HEK293 (cell line): ENCODE measurements around the gene MMP12.

Source experiments
- CTCF ChIA-PET: fragments of 350-600 bp; formaldehyde crosslinking; extraction: SDS; loops from one replicate; lab custom pipeline; 2021; ENCODE audit warnings: antibody characterized with exemption; lab: Yijun Ruan, JAX
- POLR2A ChIA-PET: fragments of 300-600 bp; formaldehyde crosslinking; extraction: SDS; loops from one replicate; lab custom pipeline; 2020; ENCODE audit warnings: antibody characterized with exemption, inconsistent platforms; lab: Yijun Ruan, JAX
- H3K27ac ChIP-seq: fragments of 200-500 bp; sonication (Bioruptor generic); 2 replicates; pipeline ENCODE4 v1.5.1; 2014; ENCODE audit warnings: low read depth, low read length, control low read depth, inconsistent platforms; ENCODE audit errors: extremely low read depth
- H3K36me3 ChIP-seq, 2 experiments: fragments of 200-500 bp in 1 of 2; sonication (Bioruptor generic) in 1 of 2; 1 replicate in 1 of 2; 2 replicates in 1 of 2; pipeline ENCODE4 v1.5.1; 2014 to 2017; ENCODE audit warnings: inconsistent platforms in 2 of 2, low read length in 2 of 2; ENCODE audit not compliant: control insufficient read depth in 2 of 2, insufficient read depth in 1 of 2
- H3K4me1 ChIP-seq: fragments of 200-500 bp; sonication (Bioruptor generic); 2 replicates; pipeline ENCODE4 v1.5.1; 2014; ENCODE audit warnings: mild to moderate bottlenecking, low read length, inconsistent platforms; ENCODE audit not compliant: control insufficient read depth, insufficient read depth
- H3K4me3 ChIP-seq: 2 replicates; pipeline ENCODE4 v1.5.1; 2011; ENCODE audit warnings: low read depth, mild to moderate bottlenecking, control low read depth, low read length, moderate library complexity
- H3K9me3 ChIP-seq: fragments of 200-500 bp; sonication (Bioruptor generic); 2 replicates; pipeline ENCODE4 v1.5.1; 2014; ENCODE audit warnings: low read depth, low read length, inconsistent platforms; ENCODE audit not compliant: control insufficient read depth, insufficient read depth
- KLF9 ChIP-seq: fragments of 450-650 bp; formaldehyde crosslinking; IDR thresholded peaks from 2 replicates; pipeline ENCODE4 v1.5.1; 2016; ENCODE audit warnings: missing biosample characterization, missing genetic modification characterization, low read depth
- SALL2 ChIP-seq: fragments of 450-650 bp; formaldehyde crosslinking; IDR thresholded peaks from 2 replicates; pipeline ENCODE4 v1.5.0; 2017; ENCODE audit warnings: missing biosample characterization, mild to moderate bottlenecking, missing genetic modification characterization, borderline replicate concordance
- SCRT1 ChIP-seq: fragments of 450-650 bp; formaldehyde crosslinking; IDR thresholded peaks from 2 replicates; pipeline ENCODE4 v1.5.1; 2016; ENCODE audit warnings: missing biosample characterization, missing genetic modification characterization, borderline replicate concordance
- TCF7L2 ChIP-seq: IDR thresholded peaks from 2 replicates; pipeline ENCODE4 v1.6.1; 2011; ENCODE audit warnings: low read depth, mild to moderate bottlenecking, inconsistent platforms, low read length, moderate library complexity, borderline replicate concordance
- ZBTB48 ChIP-seq: fragments of 450-650 bp; formaldehyde crosslinking; IDR thresholded peaks from 2 replicates; pipeline ENCODE4 v1.5.1; 2016; ENCODE audit warnings: missing biosample characterization, missing genetic modification characterization
- ZNF112 ChIP-seq: fragments of 450-650 bp; formaldehyde crosslinking; IDR thresholded peaks from 2 replicates; pipeline ENCODE4 v1.5.0; 2017; ENCODE audit warnings: missing biosample characterization, missing genetic modification characterization
- ZNF221 ChIP-seq: fragments of 450-650 bp; formaldehyde crosslinking; IDR thresholded peaks from 2 replicates; pipeline ENCODE4 v1.5.1; 2017; ENCODE audit warnings: missing biosample characterization, missing genetic modification characterization, borderline replicate concordance
- ZNF280C ChIP-seq: fragments of 450-650 bp; formaldehyde crosslinking; IDR thresholded peaks from 2 replicates; pipeline ENCODE4 v1.5.1; 2016; ENCODE audit warnings: missing biosample characterization, missing genetic modification characterization
- ZNF48 ChIP-seq: fragments of 450-650 bp; formaldehyde crosslinking; IDR thresholded peaks from 2 replicates; pipeline ENCODE4 v1.5.1; 2016; ENCODE audit warnings: missing biosample characterization, missing genetic modification characterization
- ZNF529 ChIP-seq: fragments of 450-650 bp; formaldehyde crosslinking; IDR thresholded peaks from 2 replicates; pipeline ENCODE4 v1.5.1; 2017; ENCODE audit warnings: missing genetic modification characterization, missing biosample characterization; ENCODE audit not compliant: insufficient replicate concordance
- ZNF549 ChIP-seq: fragments of 450-650 bp; IDR thresholded peaks from 2 replicates; pipeline ENCODE4 v1.5.1; 2018; ENCODE audit warnings: missing biosample characterization, missing genetic modification characterization, mild to moderate bottlenecking, inconsistent platforms, moderate library complexity
- ZNF580 ChIP-seq: fragments of 450-650 bp; formaldehyde crosslinking; IDR thresholded peaks from 2 replicates; pipeline ENCODE4 v1.5.1; 2016; ENCODE audit warnings: missing biosample characterization, missing genetic modification characterization
- ZNF610 ChIP-seq: fragments of 450-650 bp; formaldehyde crosslinking; IDR thresholded peaks from 2 replicates; pipeline ENCODE4 v1.5.1; 2016; ENCODE audit warnings: missing biosample characterization, missing genetic modification characterization, borderline replicate concordance
- ZNF624 ChIP-seq: fragments of 450-650 bp; formaldehyde crosslinking; IDR thresholded peaks from 2 replicates; pipeline ENCODE4 v1.5.1; 2017; ENCODE audit warnings: missing biosample characterization, missing genetic modification characterization
- ZNF747 ChIP-seq: fragments of 450-650 bp; formaldehyde crosslinking; IDR thresholded peaks from 2 replicates; pipeline ENCODE4 v1.5.1; 2016; ENCODE audit warnings: missing biosample characterization, missing genetic modification characterization
- ZNF792 ChIP-seq: fragments of 450-650 bp; formaldehyde crosslinking; IDR thresholded peaks from 2 replicates; pipeline ENCODE4 v1.5.1; 2016; ENCODE audit warnings: missing biosample characterization, missing genetic modification characterization
- ZSCAN16 ChIP-seq: fragments of 450-650 bp; formaldehyde crosslinking; IDR thresholded peaks from 2 replicates; pipeline ENCODE4 v1.5.1; 2016; ENCODE audit warnings: missing biosample characterization, missing genetic modification characterization
- ZSCAN30 ChIP-seq: fragments of 450-650 bp; IDR thresholded peaks from 2 replicates; pipeline ENCODE4 v1.5.1; 2018; ENCODE audit warnings: missing biosample characterization, mild to moderate bottlenecking, missing genetic modification characterization, moderate library complexity
- ZSCAN4 ChIP-seq: fragments of 450-650 bp; formaldehyde crosslinking; IDR thresholded peaks from 2 replicates; pipeline ENCODE4 v1.5.1; 2017; ENCODE audit warnings: missing biosample characterization, missing genetic modification characterization
- TF ChIP-seq, protein P1 (sequence below): fragments of 450-650 bp; formaldehyde crosslinking; IDR thresholded peaks from 2 replicates; pipeline ENCODE4 v1.5.1; 2016; ENCODE audit warnings: missing biosample characterization, missing genetic modification characterization
- TF ChIP-seq, protein P2 (sequence below): fragments of 450-650 bp; formaldehyde crosslinking; IDR thresholded peaks from 2 replicates; pipeline ENCODE4 v1.5.1; 2016; ENCODE audit warnings: missing biosample characterization, missing genetic modification characterization

MMP12 gene

DNA sequence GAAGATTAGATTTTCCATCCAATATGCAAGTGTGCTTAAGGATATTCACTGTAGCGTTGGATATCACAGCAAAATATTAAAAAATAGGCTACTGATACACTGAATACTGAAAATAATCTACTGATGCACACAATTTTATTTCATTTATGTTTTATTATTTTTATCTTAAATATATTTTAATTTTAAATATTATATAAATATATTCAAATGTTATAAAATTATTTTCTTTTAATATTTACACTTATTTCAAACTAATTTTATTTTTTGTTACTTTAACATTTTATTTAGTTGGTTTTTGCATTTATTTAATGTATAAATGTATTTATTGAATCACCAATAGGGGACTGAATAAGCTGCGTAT is 43.7 kb downstream of the MMP12 start (continued):
- TF ChIP-seq, protein P1, sequence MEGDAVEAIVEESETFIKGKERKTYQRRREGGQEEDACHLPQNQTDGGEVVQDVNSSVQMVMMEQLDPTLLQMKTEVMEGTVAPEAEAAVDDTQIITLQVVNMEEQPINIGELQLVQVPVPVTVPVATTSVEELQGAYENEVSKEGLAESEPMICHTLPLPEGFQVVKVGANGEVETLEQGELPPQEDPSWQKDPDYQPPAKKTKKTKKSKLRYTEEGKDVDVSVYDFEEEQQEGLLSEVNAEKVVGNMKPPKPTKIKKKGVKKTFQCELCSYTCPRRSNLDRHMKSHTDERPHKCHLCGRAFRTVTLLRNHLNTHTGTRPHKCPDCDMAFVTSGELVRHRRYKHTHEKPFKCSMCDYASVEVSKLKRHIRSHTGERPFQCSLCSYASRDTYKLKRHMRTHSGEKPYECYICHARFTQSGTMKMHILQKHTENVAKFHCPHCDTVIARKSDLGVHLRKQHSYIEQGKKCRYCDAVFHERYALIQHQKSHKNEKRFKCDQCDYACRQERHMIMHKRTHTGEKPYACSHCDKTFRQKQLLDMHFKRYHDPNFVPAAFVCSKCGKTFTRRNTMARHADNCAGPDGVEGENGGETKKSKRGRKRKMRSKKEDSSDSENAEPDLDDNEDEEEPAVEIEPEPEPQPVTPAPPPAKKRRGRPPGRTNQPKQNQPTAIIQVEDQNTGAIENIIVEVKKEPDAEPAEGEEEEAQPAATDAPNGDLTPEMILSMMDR: no peak

GRCh38 chr11:102830001-102830727 is 44.6 kb downstream of the MMP12 start:
- H3K27ac ChIP-seq: no peak overlapping the region
- H3K9me3 ChIP-seq: no peaks in the 10 kb centered on the region
- POLR2A ChIA-PET: no interaction called here
- TF ChIP-seq ZSCAN30 (tag by site-specific recombination): no peak
- TF ChIP-seq SALL2 (tag by site-specific recombination): no peak
- TF ChIP-seq ZNF529: no peak
- no peak for TF ChIP-seq ZNF549 (tag by site-specific recombination)
- TF ChIP-seq ZNF624: no peak
- TF ChIP-seq ZNF610 (tag by site-specific recombination): no peak
- no peak for TF ChIP-seq ZNF792 (tag by site-specific recombination)
- TF ChIP-seq, protein P2, sequence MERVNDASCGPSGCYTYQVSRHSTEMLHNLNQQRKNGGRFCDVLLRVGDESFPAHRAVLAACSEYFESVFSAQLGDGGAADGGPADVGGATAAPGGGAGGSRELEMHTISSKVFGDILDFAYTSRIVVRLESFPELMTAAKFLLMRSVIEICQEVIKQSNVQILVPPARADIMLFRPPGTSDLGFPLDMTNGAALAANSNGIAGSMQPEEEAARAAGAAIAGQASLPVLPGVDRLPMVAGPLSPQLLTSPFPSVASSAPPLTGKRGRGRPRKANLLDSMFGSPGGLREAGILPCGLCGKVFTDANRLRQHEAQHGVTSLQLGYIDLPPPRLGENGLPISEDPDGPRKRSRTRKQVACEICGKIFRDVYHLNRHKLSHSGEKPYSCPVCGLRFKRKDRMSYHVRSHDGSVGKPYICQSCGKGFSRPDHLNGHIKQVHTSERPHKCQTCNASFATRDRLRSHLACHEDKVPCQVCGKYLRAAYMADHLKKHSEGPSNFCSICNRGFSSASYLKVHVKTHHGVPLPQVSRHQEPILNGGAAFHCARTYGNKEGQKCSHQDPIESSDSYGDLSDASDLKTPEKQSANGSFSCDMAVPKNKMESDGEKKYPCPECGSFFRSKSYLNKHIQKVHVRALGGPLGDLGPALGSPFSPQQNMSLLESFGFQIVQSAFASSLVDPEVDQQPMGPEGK: no peak
- TF ChIP-seq ZNF747 (tag by site-specific recombination): no peak
- TF ChIP-seq ZNF280C (tag by site-specific recombination): no peak
- no peak for TF ChIP-seq ZNF112
- TF ChIP-seq ZNF221 (tag by site-specific recombination): no peak
- no peak for TF ChIP-seq ZSCAN16
- TF ChIP-seq TCF7L2: no peak
- no peak for TF ChIP-seq ZNF580 (tag by site-specific recombination)
- no peak for TF ChIP-seq ZSCAN4
- TF ChIP-seq ZBTB48: no peak
- no peak for TF ChIP-seq SCRT1 (tag by site-specific recombination)
- no peak for TF ChIP-seq ZNF48 (tag by site-specific recombination)
- TF ChIP-seq KLF9: no peak
- no peak overlapping the region for H3K4me3 ChIP-seq
- no peaks in the 10 kb centered on the region for H3K36me3 ChIP-seq
- no peaks in the 10 kb centered on the region for H3K4me1 ChIP-seq
- CTCF ChIA-PET: interaction anchor here (0.6 to 1.5 kb wide), 2 partner anchors 40 to 111 kb away, joined by 3 to 6 read pairs; no protein-coding TSS in a partner anchor
